HL-60/S4 treated with phorbol 12-myristate 13-acetate at 8.2 ng/mL for 4 days and 3 days (cell line): ENCODE measurements around the gene GRWD1.

Experiments
- in situ Hi-C: fragments of 300-500 bp; cut with MboI; formaldehyde crosslinking; loops from 2 replicates; pipeline ENCODE4 v1.15.0; 2022; ENCODE audit warnings: low sequenced_read_pairs

The GRWD1 gene

DNA sequence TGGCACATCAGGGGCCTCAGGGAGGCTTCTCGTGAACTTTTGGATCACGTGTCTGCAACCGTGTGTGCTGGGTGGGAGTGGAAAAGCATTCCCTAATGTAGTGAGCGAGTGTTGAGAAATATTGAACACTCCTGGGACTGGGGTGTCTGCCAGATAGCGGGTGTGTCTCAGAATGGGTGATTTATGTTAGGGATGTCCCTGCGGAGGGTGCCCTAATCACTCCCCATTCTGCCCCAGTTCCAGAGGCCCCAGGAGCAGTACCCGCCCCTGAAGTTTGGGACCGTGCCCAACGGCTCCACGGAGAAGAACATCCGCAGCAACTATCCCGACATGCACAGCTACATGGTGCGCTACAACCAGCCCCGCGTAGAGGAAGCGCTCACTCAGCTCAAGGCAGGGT, 24.2 kb upstream of the GRWD1 start:
- in situ Hi-C loops, result no loop called here

DNA sequence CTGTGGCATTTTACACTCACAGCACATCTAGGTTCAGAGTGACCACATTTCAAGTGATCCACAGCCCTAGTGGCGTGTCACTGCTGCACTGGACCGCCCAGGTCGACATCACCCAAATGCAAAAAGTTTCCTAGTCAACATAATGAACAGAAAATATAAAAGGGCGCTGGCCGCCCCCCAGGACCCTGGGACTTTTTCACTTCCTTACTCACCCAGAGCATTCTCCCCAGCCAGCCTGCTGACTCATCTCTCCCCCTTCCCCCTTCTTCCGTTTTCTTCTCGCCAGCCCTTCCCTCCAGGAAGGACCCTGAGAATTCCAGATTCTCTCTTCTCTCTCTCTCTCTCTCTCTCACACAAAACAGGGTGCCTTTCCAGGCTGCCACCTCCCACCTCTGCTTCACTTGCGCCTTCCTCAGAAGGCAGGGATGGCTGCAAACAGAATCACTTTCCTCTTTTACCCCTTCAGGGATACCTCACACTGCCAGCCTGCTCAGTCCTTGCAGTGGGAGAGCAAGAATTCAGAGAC, 21.0 kb upstream of the GRWD1 start:
- in situ Hi-C loops, result no loop called here

DNA sequence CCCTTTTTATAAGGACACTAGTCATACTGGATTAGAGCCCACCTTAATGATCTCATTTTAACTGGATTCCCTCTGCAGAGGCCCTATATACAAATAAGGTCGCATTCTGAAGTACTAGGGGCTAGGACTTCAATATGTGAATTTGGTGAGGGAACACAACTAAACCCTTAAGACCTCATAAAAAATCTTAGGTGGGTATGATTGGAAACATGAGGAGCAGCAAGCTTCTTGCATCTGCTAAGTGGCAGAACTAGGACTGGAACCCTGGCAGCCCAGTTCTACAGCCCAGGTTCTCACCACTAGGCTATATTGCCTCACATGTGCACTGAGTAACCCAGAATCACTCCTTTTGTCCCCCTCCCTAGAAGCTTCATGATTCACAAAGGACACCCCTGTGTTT, 17.1 kb upstream of the GRWD1 start:
- in situ Hi-C loops, result no loop called here

DNA sequence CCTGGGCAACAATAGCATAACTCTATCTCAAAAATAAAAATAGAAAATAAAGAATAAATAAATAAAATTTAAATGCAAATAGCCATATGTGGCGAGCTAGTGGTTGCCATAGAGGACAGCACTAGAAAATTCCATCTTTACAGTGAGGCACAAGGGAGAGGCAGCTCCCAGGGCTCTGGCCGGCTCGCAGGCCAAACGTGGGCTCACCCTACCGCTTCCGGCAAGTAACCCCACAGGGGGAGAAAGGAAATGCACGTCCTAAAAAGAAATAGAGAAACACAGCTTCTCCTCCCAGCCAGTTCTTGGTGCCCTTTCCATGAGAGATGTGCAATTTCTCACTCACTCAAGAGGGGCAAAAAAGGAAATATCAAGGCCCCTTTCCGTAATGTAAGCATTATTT, 12.4 kb upstream of the GRWD1 start:
- in situ Hi-C loops, result no loop called here

DNA sequence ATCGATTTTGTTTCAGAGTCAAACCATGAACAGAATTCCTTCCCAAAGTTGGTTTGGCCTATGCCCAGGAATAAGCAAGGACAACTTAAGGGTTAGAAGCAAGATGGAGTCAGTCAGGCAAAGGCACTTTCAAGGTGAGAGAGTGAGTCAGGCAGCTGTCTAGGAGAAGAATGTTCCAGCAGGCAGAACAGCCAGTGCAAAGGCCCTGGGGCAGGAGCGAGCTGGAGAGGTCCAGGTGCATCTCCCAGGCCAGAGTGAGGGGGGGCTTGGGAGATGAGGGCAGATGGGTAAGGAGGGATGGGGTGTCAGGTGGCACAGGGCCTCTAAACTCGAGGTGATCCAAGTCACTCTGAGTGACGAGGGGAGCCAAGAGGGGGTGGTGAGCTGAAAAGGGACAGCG, 9.2 kb upstream of the GRWD1 start:
- in situ Hi-C loops, result no loop called here

DNA sequence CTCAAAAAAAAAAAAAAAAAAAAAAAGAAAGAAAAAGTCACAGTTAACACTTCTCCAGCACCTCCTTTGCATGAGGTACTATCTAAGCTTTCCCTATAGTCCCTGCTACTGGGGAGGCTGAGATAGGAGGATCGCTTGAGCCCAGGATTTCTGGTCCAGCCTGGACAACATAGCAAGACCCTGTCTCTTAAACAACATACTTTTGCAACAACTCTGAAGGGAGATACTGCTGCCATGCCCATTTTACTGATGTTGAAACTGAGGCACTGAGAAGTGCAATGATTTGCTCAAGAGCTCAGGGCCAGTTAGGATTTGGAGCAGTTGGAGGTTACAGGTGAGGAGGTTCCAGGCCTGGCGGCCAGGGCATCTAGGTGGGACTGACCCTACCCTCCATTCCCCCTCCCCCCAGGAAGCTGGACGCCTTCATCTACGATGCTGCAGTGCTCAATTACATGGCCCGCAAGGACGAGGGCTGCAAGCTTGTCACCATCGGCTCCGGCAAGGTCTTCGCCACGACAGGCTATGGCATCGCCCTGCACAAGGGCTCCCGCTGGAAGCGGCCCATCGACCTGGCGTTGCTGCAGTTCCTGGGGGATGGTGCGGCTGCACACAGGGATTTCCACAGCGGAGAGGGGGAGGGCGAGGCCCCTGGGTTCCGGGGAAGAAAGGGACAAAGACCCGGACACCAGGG, 4.3 kb upstream of the GRWD1 start:
- in situ Hi-C loops, result no loop called here

DNA sequence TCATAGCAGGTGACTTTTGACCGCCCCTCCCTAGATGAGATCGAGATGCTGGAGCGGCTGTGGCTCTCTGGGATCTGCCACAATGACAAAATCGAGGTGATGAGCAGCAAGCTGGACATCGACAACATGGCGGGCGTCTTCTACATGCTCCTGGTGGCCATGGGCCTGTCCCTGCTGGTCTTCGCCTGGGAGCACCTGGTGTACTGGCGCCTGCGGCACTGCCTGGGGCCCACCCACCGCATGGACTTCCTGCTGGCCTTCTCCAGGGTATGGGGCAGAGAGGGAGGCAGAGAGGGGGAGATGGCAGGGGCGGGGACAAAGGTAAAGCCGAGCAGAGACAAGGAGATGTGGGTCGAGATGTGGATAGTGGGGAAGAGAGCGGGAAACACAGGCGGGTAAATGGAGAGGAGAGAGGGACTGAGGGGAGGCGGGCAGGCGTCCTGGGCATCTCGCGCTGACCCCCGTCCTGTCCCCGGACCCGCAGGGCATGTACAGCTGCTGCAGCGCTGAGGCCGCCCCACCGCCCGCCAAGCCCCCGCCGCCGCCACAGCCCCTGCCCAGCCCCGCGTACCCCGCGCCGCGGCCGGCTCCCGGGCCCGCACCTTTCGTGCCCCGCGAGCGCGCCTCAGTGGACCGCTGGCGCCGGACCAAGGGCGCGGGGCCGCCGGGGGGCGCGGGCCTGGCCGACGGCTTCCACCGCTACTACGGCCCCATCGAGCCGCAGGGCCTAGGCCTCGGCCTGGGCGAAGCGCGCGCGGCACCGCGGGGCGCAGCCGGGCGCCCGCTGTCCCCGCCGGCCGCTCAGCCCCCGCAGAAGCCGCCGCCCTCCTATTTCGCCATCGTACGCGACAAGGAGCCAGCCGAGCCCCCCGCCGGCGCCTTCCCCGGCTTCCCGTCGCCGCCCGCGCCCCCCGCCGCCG, 3.4 kb upstream of the GRWD1 start:
- in situ Hi-C loops, result no loop called here

DNA sequence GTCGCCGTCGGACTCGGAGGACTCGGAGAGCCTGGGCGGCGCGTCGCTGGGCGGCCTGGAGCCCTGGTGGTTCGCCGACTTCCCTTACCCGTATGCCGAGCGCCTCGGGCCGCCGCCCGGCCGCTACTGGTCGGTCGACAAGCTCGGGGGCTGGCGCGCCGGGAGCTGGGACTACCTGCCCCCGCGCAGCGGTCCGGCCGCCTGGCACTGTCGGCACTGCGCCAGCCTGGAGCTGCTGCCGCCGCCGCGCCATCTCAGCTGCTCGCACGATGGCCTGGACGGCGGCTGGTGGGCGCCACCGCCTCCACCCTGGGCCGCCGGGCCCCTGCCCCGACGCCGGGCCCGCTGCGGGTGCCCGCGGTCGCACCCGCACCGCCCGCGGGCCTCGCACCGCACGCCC, 2.5 kb upstream of the GRWD1 start:
- in situ Hi-C loops, result no loop called here

DNA sequence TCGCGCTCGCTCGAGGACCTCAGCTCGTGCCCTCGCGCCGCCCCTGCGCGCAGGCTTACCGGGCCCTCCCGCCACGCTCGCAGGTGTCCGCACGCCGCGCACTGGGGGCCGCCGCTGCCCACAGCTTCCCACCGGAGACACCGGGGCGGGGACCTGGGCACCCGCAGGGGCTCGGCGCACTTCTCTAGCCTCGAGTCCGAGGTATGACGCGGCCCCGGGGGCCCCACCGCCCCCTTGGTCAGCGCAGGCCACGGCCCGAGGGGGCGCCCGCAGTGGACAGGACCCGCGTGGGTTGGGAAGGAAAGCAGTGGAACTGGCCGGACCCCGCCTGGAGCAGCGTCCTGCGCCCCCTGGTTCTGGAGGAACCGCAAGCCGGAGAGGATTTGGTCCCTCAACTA, 2.1 kb upstream of the GRWD1 start:
- in situ Hi-C loops, result no loop called here

DNA sequence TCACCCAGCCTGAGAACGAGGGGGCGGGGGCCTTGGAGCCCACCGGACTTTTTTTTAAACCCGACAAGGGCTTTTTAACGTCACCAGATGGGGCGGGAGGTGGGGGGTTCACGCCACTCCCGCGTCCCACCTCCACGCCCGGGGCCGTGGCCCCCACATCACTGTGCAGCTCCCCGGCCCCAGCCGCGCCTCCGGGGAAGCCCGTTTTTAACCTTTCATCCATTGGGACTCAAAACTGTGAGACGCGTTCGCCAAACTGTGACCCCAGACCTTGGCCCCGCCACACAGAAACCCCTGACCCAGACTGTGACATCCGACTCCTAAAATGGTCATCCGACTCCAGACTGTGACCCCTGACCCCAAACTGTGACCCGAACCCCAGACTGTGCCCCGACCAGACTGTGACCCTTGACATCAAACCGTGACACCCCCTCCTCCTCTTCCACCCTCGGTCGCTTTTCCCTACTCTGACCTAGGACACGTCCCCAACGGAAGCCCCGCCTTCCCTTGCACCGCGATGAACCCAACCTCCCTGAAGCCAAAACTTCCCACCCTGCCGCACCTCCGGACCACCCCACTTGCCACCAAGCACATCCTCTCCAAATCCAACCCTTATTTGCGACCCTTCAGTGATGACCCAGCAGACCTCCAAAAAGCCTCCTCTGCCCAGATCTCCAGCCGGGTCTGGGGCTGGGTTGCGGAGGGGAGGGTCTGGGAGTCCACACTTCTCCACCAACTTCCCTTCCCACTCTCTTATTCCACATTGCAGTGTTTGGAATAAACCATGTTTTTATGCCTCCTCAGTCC, 1.5 kb upstream of the GRWD1 start:
- in situ Hi-C loops, result no loop called here

DNA sequence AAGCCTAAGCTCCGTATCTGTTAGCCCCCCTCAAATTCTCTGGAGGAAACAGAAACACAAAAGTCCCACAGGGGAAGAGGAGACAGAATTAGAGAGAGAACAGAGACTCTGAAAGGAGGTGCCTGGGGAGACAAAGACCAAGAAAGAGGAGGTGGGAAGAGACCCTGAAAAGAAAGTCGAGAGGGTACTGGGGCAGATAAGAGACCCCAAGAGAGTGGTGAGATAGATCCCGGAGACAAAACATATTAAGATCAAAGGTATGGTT, 915 bp upstream of the GRWD1 start:
- in situ Hi-C loops, result no loop called here

DNA sequence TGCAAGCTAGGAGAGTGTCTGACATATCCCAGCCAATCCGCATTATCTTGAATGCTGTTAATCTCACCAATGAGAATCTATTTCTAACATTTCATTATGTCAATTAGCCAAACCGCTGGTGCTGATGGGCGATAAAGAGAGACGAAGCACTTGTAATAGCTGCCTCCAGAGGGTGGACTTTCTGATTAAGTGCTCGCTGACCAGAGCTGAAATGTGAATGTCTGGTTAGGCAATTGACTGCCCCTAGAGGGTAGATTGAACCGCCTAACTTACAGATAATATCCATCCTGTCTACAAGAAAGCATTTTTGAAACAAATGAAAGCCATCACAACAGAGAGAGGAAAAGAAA, 552 bp upstream of the GRWD1 start:
- in situ Hi-C loops, result no loop called here

DNA sequence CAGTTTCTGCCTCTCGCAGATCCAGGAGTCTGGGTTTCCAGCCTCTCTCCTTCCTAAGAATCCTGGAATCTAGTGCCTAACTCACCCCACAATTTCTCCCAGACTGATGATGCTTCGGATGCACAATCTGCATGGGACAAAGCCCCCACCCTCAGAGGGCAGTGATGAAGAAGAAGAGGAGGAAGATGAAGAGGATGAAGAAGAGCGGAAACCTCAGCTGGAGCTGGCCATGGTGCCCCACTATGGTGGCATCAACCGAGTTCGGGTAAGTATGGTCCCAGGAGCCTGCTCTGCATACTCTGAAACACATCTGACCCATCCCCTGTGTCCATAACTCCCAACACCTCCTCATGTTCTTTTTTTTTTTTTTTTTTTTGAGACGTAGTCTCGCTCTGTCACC, 796 bp downstream of the GRWD1 start:
- in situ Hi-C loops, result no loop called here

DNA sequence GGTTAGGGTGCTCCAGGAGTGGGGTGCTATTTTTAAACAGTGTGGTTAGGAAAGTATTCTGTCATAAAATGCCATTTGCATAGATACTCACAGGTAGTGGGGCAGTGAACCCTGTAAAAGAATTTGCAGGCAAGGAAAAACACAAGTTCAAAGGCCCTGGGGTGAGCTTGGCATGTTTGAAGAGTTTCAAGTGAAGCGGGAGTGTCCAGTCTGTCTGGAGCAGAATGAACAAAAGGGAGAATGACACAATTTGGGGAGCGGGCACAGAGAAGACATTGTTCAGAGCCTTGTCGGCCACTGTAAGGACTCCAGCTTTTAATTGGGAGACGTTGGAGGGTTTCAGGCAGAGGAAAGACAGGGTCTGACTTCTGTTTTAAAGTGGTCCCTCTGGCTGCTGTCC, 2.8 kb downstream of the GRWD1 start:
- in situ Hi-C loops, result no loop called here

DNA sequence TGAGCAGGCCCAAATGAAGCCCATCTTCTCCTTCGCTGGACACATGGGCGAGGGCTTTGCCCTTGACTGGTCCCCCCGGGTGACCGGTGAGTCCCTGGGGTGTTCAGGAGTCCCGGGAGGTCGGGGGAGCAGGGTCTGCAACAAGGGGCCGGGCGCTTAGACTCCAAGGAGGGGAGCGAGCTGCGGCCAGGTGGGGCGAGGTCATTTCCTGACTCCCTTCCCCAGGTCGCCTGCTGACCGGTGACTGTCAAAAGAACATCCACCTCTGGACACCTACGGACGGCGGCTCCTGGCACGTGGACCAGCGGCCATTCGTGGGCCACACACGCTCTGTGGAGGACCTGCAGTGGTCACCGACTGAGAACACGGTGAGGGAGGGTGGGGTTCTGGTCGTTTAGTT, 4.7 kb downstream of the GRWD1 start:
- in situ Hi-C loops, result no loop called here

DNA sequence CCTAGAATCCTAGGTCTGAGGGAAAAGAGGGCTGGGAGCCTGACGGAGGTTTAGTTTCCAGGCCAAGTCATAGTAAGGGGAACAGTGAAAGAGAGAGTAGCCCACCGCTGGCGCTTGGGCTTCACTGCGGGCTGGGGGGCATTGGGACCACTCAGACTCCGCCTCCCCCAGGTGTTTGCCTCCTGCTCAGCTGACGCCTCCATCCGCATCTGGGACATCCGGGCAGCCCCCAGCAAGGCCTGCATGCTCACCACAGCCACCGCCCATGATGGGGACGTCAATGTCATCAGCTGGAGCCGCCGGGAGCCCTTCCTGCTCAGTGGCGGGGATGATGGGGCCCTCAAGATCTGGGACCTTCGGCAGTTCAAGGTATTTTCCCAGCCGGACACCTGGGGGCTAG, 5.1 kb downstream of the GRWD1 start:
- in situ Hi-C loops, result no loop called here

DNA sequence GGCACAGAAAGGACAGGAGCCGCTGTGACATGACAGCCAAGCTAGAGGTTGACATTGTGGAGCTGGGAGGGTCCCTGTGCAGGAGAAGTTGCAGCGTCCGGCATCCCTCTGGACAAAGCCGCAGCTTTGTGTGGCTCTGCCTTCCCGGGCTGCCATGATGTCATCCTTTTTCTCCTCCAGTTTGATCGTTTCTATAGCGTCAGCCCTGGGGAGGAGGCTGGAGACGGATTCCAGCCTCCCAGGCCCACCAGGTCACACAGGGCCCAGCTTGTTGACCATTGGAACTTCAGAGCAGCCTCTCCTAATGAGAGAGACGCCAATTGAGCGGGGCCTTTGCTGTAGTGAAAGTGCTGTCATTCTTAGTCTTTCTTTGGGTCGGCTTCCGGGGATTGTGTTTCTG, 5.8 kb downstream of the GRWD1 start:
- in situ Hi-C loops, result no loop called here

DNA sequence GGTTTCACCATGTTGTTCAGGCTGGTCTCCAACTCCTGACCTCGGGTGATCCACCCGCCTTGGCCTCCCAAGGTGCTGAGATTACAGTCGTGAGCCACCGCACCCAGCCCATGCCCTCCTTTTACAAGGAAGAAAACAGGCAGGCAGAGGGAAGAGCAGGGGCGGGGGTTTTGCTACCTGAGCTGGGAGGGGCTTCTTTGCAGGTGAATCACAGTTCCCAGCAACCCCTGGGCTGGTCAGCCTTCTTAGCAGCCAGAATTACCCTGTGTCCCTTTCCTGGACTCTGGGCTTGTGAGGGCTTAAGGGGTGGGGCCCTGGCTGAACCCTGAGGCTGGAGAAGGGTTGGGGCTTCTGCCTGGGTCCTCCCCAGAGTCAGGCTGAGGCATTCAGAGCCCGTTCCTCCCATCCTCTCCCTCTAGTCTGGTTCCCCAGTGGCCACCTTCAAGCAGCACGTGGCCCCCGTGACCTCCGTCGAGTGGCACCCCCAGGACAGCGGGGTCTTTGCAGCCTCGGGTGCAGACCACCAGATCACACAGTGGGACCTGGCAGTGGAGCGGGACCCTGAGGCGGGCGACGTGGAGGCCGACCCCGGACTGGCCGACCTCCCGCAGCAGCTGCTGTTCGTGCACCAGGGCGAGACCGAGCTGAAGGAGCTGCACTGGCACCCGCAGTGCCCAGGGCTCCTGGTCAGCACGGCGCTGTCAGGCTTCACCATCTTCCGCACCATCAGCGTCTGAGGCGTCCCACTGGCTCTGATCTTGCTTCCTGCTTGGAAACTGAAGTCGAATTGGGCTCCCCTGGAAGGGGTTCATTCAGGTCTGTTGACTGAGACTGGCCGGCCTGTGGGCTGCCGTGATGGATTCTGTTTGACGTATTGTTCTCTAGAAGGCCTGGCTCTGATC, 6.8 kb downstream of the GRWD1 start:
- in situ Hi-C loops, result no loop called here

DNA sequence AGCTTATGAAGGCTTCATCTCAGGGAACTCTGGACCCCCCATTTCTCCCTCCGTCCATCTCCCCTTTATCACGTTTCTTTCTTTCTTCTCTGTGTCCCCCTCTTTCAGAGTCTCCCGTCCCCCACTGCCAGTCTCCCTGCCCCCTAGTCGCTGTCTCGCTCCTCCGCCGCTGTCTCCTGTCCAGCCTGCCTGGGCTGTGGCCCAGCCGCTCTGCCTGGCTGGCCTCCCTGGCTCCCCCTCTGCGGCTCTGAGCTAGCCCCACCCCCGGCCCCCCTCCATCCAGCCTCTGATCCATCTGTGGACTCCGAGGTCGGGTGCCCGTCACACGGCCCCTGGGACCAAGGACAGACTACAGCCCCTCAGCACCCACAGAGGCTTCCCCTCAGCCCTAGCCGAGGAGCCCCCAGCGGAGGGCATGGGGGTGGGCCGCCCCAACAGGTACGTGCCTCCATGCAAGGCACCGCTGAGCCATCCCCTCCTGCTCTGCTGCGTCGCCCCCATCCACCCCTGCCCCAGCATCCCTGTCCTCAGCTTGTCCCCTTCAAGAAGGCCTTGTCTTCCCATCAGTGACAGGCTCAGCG, 8.5 kb downstream of the GRWD1 start:
- in situ Hi-C loops, result no loop called here

DNA sequence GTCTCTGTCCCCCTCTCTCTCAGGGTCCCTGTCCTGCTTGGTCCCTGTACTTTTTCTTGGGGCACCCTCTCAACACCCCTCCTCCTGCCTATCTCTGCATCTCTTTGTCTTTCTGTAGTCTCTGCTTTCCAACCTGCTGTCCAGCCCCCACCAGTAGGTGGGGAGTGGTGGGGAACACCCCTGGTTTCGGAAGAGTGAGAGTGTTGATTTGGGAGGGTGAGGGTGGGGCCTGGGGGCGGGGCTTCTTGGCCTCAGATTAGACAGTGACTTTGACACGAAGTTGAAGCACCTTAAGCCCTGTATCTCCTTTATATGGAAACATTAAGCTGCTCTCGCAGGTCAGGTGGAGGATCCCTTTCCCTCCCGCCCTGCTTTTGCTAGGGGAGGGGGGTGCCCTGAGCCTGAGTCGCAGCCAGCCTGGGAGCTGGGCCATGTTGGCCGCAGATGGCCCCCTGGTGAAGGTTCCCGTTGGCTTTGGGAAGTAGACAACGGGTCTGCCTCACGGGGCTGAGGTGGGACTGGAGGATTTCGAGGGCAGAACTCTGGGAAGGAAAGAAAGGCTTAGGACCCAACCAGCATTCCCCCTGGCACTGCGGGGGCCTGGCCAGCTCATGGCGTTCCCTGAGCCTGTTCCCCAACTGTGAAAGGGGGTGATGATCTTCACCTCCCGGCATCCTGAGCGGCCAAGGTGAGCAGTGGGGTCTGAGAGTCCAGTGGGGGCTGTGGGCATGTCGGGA, 9.6 kb downstream of the GRWD1 start, which contains the start of gene KCNJ14:
Gene KCNJ14 (plus strand): TSS at position 404 of the 737 bp plus-strand sequence. CDS start 6,151 bp downstream, outside the sequence.
- in situ Hi-C loops, result no loop called here
